HG02588 (cell line): ENCODE measurements around the gene TMTC1.

Experiments
- ATAC-seq: cut with Tn5 transposase; IDR thresholded peaks from one replicate; pipeline ENCODE4 v1.9.1; 2021; ENCODE audit warnings: mild to moderate bottlenecking, moderate library complexity; ENCODE audit not compliant: unreplicated experiment

Gene TMTC1

DNA sequence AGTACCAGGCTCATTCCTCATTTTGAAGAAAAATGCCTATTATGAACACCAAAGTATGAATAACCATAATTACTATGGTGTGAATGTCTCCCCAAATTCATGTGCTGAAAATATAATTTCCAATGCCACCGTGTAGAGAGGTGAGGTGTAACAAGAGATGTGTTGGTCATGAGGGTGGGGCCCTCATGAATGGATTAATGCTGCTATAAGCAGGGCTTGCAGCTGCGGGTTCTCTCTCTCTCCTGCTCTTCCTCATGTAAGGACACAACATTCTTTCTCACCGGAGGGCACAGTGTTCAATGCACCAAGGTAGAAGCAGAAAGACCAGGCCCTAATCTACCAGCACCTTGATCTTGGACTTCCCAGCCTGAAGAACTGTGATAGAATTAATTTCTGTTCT is 70.0 kb downstream of the TMTC1 start:
- no peak for ATAC-seq

DNA sequence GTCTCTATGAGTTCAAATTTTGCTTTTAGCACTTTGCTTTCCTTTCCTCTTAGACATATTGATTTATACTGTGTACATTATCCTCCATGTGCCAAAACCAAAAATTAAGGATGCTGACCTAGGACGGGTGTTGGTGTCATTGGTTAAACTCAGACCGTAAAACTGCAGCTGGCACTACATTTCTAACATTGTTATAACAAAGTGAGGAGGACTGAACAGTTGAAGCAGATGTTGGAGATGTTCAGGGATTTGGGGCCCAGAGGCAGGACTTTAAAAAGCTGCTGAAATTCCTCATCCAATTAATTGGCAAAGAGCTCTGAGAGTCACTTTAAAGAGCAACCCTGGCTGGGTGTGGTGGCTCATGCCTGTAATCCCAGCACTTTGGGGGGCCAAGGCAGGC is 72.4 kb downstream of the TMTC1 start:
- no peak for ATAC-seq

DNA sequence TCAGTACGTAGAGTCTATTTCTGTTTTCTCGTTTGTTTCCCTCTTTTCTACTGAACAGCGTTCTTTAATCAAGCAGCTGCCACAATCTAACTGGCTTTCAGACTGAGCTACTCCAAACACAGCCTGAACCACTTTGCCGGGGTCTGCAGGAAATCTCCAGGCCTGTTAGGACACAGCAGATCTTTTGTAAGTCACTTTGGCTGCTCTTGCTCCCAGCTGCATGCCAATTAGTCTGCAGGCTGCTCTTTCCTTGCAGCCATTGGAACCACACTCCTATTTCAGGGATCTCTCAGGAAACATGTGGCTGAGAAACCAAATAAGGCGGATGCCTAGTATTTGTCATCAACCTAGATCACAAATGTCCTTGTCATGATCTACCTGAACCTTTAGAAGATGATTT is 73.6 kb downstream of the TMTC1 start:
- no peak for ATAC-seq

DNA sequence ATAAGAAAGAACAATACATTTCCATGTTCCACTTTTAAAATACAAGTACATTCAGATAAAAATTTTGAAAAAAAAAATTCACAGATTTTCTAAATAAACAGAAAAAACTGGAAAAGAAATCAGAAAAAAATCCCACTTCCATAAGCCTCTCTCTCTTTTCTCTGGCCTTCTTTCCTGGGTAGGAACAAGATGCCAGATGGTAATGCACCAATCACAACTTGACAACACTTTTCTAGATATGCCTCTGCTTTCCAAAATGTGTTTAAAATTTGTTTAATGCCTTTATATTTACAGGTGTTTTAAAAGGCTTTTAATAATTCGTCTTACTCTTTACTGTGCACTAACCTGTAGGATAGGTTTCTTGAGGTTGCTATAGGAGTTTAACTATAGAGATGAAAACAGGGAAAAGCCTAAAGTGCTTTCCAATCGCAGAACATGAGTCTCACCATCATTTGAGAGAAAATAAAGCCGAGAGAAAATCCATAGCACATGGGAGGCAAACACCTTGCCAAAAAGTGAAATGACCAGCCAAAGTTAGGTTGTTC is 74.2 kb downstream of the TMTC1 start:
- ATAC-seq, result no peak

DNA sequence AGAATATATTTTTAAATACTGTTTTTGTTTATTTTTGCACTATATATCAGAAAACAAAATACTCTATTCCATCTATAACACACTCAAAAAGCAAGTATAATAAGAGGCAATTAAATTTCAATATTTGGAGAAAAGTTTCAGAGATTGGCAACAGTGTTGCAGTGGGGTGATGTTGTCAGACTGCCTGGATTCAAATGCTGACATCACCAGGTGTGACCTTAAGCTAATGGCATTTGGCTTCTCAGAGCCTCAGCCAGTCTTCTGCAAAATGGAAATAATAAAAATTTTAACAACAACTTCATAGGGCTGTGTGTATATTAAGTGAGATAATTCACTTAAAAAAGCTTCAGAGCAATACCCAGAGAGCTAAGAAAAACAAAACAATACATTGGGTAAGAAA is 74.7 kb downstream of the TMTC1 start:
- ATAC-seq, result no peak

DNA sequence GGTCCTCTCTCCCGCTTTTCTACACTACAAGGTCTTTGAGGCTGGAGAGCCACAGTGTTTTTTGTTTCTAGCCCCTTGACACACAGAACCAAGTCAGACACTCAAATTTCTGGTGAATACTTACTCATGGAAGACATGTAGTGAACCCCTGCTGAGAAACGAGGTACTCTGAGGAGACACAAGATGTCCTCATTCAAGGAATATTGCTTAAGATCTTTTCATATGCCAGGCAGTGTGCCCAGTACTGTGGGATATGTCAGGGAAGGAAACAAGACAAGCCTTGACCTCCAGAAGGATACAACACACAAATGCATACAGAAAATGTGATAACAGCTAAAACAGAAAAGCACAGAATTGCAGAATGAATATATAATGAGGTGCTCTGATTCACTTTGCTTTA is 75.9 kb downstream of the TMTC1 start:
- ATAC-seq, result no peak

DNA sequence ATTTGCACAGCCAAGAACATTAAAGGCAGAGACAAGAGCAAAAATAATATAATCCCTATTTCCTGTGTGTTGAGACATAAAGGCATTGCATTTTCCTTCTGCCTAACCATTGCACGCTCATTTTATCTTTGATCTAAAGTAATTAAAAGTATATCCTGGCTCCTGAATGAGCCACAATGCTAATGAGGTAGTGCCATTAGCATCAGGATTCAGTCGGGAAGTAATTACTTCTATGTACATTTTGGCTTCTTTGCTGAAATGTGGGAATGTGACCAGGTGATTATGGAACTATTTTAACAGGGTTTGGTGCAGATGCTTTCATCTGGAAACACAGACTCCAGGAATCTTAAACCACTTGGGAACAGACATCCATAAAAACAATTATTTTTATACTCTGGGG is 77.4 kb downstream of the TMTC1 start:
- ATAC-seq, result no peak

DNA sequence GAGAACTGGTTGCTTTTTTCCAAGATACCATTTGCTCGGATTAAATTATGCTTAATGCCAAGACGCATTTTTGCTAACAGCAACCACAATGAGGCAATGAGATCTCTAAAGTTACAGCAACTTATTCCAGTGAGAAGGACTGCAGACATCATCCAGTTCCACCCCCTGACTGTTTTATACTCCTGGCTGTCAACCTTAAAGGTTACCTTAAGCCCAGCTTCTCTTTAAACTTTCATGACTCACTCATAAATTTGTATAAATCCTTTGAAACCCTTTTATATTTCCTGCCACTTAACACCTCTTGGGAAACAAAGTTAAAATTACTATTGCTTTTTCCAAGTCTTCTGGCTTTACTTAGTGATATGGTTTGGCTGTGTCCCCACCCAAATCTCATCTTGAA is 80.2 kb downstream of the TMTC1 start:
- ATAC-seq, result no peak

DNA sequence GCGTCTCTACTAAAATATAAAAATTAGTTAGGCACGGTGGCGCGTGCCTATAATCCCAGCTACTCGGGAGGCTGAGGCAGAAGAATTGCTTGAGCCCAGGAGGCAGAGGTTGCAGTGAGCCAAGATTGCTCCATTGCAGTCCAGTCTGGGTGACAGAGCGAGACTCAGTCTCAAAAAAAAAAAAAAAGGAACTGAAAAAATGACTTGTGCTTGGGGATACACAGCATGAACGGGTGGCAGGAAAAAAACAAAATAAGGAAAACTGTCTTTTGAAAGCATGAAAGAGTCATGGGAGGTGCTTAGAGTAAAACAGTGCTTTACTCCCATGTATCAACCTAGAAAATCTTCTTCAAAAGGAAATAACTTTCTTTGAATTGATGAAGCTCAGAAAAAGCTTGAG is 80.8 kb downstream of the TMTC1 start:
- no peak for ATAC-seq

DNA sequence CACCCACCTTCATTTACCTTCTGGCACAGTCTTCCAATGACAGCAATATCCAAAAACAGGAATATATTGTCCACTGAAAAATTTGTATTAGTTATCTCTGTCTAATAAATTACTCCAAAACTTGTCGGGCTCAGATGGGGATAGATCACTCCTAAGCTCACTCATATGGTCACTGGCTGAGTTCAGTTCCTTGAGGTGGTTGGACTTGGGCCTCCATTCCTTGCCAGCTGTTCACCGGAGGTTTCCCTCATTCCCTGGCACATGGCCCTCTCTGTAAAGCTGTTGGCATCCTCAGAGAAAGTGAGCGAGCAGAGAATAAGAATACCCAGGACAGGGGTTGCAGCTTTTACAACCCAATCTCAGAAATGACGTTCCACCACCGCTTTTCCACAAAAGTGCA is 81.5 kb downstream of the TMTC1 start:
- no peak for ATAC-seq

DNA sequence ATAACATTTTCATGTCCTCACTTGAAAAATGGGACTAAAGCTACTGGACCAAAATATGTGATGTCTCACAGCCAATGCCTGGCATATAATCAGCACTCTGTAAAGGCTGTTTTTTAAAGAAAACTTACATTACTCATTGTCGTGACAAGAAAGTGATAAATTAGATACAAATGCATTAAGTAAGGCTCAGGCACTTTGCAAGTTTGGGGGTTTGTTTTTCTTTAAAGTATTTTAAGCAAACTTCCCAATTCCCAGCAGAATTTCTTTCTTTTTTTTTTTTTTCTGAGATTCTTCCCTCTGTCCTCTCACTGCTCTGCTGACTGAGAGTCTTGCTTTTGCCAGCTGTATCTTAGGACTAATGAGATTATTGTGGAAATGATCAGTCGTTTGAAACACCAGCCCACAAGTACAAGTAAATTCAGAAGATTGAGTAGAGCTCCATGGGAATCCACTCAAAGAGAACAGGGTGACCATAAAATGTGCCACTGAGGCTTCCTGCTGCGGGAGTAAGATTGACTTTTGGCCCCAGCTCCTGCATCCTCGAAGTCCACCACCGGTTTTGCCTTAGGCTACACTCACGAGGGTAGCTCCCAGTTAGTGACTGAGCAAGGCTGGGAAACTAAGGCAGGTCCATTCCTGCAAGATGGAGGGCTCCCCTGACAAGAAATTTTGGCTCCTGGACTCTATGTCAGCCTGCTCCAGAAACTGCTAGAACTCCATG is 82.8 kb downstream of the TMTC1 start:
- ATAC-seq, result no peak

DNA sequence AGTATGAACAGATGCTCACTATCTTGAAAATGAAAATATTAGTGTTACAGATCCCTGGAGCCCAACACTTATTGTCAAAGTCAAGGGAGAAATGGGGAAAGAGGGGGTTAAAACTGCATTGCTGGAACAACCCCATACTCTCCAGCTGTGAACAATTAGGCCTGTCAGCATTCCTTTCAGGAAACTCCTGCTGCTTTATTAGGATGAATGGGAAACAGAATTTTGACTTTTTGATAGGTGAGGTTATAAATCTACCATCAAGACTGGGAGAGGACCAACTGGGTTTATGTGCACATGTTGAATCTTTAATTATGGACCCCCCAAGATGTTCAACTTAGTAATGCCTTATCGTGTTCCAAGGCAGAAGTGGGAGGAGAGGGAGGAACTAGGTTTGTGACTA is 85.0 kb downstream of the TMTC1 start:
- no peak for ATAC-seq

DNA sequence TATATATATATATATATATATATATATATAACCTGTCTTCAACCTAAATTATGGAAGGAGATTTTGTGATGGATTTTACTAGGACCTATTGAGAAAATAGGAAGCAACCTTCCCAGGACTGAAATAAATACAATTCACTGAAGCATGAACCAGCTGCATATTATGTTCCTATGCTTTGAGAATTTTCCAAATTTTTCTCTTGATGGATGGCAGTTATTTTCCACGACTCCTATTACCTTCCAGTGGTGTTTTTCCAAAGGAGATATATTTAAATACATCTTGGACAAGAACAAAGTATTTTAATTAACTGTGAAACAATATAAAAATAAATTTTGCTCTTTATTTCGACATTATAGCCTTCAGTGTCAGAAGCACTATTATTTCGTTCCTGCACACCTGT is 87.9 kb downstream of the TMTC1 start:
- ATAC-seq, result no peak

DNA sequence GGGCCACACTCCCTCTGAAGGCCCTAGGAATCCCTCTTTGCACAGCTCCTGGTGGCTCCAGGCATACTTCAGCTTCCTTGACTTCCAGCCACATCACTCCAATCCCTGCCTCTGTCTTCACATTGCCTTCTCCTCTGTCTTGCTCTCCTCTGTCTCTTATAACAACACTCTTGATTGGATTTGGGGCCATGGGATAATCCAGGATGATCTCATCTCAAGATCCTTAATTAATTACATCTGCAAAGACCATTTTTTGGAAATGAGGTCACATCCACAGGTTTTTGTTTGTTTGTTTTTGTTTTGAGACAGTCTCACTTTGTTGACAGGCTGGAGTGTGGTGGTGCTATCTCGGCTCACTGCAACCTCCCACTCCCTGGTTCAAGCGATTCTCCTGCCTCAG is 88.7 kb downstream of the TMTC1 start:
- no peak for ATAC-seq

DNA sequence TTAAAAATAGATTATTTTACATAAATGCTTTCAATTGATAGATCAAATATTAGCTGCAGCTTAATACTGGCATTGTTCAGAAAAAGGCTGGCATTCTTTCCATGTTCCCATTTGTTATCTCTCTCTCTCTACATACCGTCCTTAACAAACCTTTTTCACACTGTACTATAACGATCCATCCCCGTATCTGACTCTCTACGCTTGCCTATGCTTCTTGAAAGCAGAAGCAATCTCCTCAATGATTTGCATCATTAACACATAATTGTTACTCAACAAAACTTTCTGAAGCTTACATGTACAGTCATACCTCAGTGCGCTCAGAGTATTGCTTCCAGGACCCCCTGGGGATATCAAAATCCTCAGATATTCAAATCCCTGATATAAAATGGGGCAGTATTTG is 89.7 kb downstream of the TMTC1 start:
- ATAC-seq, result no peak

DNA sequence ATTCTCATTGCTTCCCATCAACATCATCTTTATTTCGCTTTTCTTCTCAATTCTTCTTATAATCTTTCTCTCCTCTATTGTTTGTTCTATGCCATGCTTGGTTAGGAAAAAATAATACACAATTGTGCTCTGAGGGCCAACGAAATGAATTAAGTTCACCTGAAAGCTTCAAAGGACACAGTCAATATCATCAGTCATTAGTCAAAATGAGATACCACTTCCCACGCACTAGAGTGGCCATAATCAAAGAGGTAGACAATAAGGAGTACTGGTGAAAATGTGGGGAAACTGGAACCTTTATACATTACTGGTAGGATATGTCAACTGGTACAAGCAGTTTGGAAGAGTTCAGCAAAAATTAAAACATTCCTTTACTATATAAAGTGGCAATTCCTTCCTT is 91.5 kb downstream of the TMTC1 start:
- no peak for ATAC-seq

DNA sequence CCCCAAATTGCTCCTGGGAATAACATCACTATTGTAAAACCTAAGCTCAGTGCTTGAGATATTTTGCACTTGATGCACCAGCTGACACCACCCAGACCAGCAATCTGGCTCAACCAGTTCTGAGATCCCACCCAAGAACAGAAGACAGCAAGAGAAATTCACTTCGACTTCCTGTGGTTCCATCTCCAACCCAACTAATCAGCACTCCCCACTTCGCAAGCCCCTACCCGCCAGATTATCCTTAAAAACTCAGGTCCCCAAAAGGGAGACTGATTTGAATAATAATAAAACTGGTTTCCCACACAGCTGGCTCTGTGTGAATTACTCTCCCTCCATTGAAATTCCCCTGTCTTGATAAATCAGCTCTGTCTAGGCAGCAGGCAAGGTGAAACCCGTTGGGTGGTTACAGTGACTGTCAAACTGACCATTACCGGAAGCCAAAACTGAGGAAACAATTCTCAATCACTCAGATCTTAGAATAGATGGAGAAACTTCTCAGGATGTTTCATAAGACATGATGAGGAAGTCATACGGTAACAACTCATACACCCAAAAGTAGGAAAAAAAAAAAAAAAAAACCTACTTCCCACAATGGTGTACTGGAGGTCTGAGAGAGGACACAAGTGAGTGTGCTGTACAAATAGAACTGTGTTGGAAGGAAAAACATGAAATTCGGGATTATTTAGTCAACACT is 92.4 kb downstream of the TMTC1 start:
- ATAC-seq, result no peak

DNA sequence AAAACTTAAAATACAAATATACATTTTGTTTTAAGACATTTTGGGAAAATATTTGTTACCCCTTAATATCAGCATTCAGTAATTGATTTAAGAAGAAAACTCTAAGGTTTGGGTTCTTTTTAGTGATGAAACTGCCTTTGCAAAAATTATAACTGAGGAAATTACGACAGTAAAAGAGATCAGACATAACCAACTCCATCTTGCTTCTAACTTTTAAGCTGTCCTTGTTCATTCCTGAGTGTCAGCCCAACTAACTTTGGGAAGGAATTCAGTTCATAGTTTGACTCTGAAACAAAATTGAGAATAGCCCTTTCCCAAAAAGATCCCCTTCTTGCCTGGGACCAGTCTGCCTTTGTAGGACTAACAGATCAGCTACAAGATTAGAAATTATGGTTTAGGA is 93.0 kb downstream of the TMTC1 start:
- no peak for ATAC-seq

DNA sequence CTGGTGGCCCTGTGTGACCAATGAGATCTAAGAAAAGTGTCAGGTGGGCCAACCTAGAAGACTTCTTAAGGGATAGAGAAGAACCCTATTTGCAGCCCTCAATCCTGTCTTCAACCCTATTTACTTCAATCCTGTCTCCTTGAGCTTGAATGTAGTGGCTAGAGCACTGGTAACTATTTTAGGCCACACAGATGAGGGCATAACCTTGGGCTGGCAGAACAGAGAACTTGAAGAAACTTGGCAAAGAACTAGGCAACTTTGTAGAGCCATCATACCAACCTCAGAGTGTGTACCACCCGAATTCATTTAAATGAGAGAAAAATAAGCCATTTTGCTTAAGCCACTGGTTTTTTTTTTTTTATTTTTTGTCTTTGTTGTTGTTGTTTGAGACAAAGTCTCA is 94.8 kb downstream of the TMTC1 start:
- ATAC-seq, result no peak

DNA sequence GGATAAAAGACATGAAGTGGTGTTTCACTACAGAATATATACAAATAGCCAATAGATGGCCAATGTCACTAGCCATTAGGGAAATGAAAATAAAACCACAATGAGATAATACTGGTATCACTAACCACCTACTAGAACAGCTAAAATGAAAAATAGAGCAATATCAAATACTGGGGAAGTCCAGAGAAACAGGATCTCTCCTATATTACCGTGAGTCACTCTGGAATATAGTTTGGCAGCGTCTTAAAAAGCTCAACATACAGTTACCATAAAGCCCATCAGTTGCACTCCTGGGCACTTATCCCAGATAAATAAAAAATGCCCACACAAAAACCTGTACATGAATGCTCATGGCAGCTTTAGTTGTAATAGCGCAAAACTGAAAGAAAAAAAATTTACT is 101.7 kb downstream of the TMTC1 start:
- ATAC-seq, result no peak

DNA sequence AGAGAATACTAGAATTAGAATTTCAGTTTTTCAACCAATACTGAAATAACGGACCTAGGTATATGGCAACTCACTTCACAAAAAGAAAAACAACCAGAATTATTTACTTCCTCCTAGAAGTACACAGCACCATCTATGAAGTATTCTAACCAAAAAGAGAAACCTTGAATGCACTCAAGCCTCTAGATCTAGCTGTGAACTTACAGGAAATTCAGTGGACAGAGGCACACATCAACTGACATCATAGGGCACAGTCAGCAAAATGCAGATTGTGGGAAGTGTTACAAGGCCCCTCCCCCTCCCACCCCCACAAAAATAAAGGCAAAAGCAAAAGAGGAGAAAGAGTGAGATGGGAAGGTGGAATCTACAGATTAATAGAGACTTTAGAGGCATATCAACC is 102.4 kb downstream of the TMTC1 start:
- no peak for ATAC-seq

DNA sequence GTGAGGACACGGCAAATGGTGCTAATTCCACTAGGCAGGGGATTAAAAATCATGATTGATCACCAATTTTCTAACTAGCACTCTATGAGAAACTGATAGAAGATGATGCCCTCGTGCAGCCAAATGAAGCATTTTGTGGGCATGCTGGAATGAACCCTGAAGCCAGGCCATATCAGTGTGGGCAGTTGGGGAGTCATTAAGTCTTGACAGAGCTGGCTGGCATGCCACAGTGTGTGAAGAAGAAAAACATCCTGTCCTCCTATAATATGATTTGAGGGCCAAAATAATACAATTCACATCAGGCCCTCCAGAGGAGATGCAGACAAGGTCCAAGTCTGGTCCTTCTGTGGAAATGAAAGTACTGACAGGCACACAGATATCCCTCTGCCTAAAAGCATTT is 107.1 kb downstream of the TMTC1 start:
- ATAC-seq, result no peak

DNA sequence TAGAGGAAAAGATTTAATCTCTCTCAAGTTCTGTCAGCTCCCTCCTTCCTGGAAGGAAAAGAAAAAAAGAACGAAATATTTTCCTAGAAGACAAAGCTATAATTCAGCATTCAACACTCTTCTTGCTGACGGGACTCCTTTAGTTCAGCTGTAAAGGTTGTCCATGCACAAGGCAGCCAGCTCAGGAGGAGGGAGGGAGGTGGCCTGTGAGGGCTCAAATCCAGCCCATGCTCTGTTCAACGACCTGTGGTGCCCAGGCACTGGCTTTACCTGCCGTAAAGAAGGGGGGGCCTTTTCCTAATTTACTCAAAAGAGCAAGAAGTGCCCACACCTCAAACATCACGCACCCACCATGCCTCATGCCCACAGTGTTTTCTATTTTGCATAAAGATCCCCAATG is 109.3 kb downstream of the TMTC1 start:
- no peak for ATAC-seq
